Measurements from ENCODE around the gene VRK2.
"Not testable (repeated sequence)": the region's sequence is repeated elsewhere in the genome, so short reads cannot be mapped to it uniquely, and the experiment has no call there.

The VRK2 gene

GRCh38 chr2:58187022-58187421, 140.4 kb downstream of the VRK2 start:
- not testable (repeated sequence) for H3K27ac Mint-ChIP-seq; H3K27me3 Mint-ChIP-seq; H3K9me3 Mint-ChIP-seq; H3K4me1 Mint-ChIP-seq (ENCODE audit: low read depth); H3K4me3 Mint-ChIP-seq
- peaks cover 43% of the 10 kb centered on the region for H3K36me3 Mint-ChIP-seq (ENCODE audit: low read depth)

GRCh38 chr2:58194458-58194857, 147.9 kb downstream of the VRK2 start:
- Mint-ChIP-seq H3K4me1 (ENCODE audit: low read depth) (no peaks in the 10 kb centered on the region), H3K4me3 (no peak overlapping the region), H3K36me3 (ENCODE audit: low read depth) (peaks cover 25% of the 10 kb centered on the region), H3K27me3 (no peaks in the 10 kb centered on the region), H3K27ac (no peak overlapping the region), H3K9me3 (no peaks in the 10 kb centered on the region)

GRCh38 chr2:58195662-58196061, 149.1 kb downstream of the VRK2 start:
- Mint-ChIP-seq H3K4me3 (no peak overlapping the region), H3K27me3 (no peaks in the 10 kb centered on the region), H3K9me3 (no peaks in the 10 kb centered on the region), H3K36me3 (ENCODE audit: low read depth) (peaks cover 25% of the 10 kb centered on the region), H3K4me1 (ENCODE audit: low read depth) (no peaks in the 10 kb centered on the region), H3K27ac (no peak overlapping the region)

- H3K9me3 Mint-ChIP-seq = no peaks in the 10 kb centered on the region
- peaks cover 23% of the 10 kb centered on the region for H3K36me3 Mint-ChIP-seq (ENCODE audit: low read depth)
- no peaks in the 10 kb centered on the region for H3K4me1 Mint-ChIP-seq (ENCODE audit: low read depth)
- no peak overlapping the region for H3K4me3 Mint-ChIP-seq
- no peaks in the 10 kb centered on the region for H3K27me3 Mint-ChIP-seq
- no peak overlapping the region for H3K27ac Mint-ChIP-seq
Measured at GRCh38 chr2:58197894-58198293, 151.3 kb downstream of the VRK2 start.

GRCh38 chr2:58202404-58202803, 155.8 kb downstream of the VRK2 start:
- H3K27ac Mint-ChIP-seq = no peak overlapping the region
- no peaks in the 10 kb centered on the region for H3K27me3 Mint-ChIP-seq
- H3K36me3 Mint-ChIP-seq (ENCODE audit: low read depth) = peaks cover 19% of the 10 kb centered on the region
- H3K4me1 Mint-ChIP-seq (ENCODE audit: low read depth) = no peaks in the 10 kb centered on the region
- H3K9me3 Mint-ChIP-seq = no peaks in the 10 kb centered on the region
- no peak overlapping the region for H3K4me3 Mint-ChIP-seq

GRCh38 chr2:58203018-58203417, 156.4 kb downstream of the VRK2 start:
- Mint-ChIP-seq H3K27me3 (no peaks in the 10 kb centered on the region), H3K9me3 (no peaks in the 10 kb centered on the region), H3K4me1 (ENCODE audit: low read depth) (no peaks in the 10 kb centered on the region), H3K27ac (no peak overlapping the region), H3K4me3 (no peak overlapping the region), H3K36me3 (ENCODE audit: low read depth) (peaks cover 17% of the 10 kb centered on the region)

GRCh38 chr2:58204195-58204959, 157.8 kb downstream of the VRK2 start:
- H3K9me3 Mint-ChIP-seq = no peaks in the 10 kb centered on the region
- H3K4me3 Mint-ChIP-seq = no peak overlapping the region
- peaks cover 16% of the 10 kb centered on the region for H3K36me3 Mint-ChIP-seq (ENCODE audit: low read depth)
- no peak overlapping the region for H3K27ac Mint-ChIP-seq
- H3K4me1 Mint-ChIP-seq (ENCODE audit: low read depth) = no peaks in the 10 kb centered on the region
- H3K27me3 Mint-ChIP-seq = no peaks in the 10 kb centered on the region

- H3K4me1 Mint-ChIP-seq (ENCODE audit: low read depth) = no peaks in the 10 kb centered on the region
- H3K27ac Mint-ChIP-seq = no peak overlapping the region
- H3K4me3 Mint-ChIP-seq = no peak overlapping the region
- no peaks in the 10 kb centered on the region for H3K27me3 Mint-ChIP-seq
- H3K36me3 Mint-ChIP-seq (ENCODE audit: low read depth) = peaks cover 40% of the 10 kb centered on the region
- H3K9me3 Mint-ChIP-seq = peaks cover 8% of the 10 kb centered on the region
Measured at GRCh38 chr2:58206785-58207184, 160.2 kb downstream of the VRK2 start.

GRCh38 chr2:58207189-58207588, 160.6 kb downstream of the VRK2 start:
- Mint-ChIP-seq H3K27ac (no peak overlapping the region), H3K36me3 (ENCODE audit: low read depth) (peaks cover 41% of the 10 kb centered on the region), H3K4me3 (no peak overlapping the region), H3K4me1 (ENCODE audit: low read depth) (no peaks in the 10 kb centered on the region), H3K9me3 (peaks cover 13% of the 10 kb centered on the region), H3K27me3 (no peaks in the 10 kb centered on the region)

Measured in stimulated activated naive CD8-positive, alpha-beta T cell treated with anti-CD3 and anti-CD28 coated beads, Interleukin-15, Interleukin-2, amounts not matched to agents 100 ng/mL and 50 ng/mL, for 24 hours (primary cell).